Cardiac fibroblast (primary cell): Measurements from ENCODE around the gene TNFRSF11A.
A peak's percentile ranks its signal among the peaks of the same experiment; 100 is the strongest.

ENCODE experiments used
- DNase-seq, 2 donors: peaks; one replicate each; pipeline versions ENCODE4 v3.0.0 to v3.0.0-alpha.2; 2010; ENCODE audit warnings: low read depth in 2 of 2
- H3K4me3 ChIP-seq, 2 donors: replicated peaks in 1 of 2; 1 replicate in 1 of 2; 2 replicates in 1 of 2; pipeline ENCODE4 v1.5.1; 2011; ENCODE audit warnings: low read depth in 2 of 2, low read length in 2 of 2, mild to moderate bottlenecking in 2 of 2, moderate library complexity in 1 of 2
- TF ChIP-seq, protein P1 (sequence below): IDR thresholded peaks from one replicate; pipeline ENCODE4 v1.5.1; 2011; ENCODE audit warnings: low read depth, mild to moderate bottlenecking, low read length, inconsistent platforms

The TNFRSF11A gene

DNA sequence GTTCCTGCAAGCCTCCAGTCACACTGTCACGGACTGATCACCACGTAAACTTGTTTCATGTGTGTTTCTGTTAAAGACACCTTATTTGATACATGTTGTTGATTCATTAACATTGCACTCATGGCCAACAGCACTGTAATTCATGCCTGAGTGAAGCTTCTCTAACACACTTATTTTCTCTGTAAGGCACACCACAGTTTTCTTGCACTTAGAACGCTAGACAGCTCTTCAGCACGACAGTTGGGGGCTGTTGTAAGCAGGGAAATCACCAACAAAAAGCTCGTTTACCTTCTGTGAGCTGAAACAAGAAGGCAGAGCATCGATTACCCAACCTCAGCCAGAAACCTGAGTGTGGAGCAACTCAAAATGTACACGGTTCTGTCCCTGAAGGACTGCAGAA is 28.1 kb downstream of the TNFRSF11A start:
- no peak for DNase-seq
- TF ChIP-seq, protein P1, sequence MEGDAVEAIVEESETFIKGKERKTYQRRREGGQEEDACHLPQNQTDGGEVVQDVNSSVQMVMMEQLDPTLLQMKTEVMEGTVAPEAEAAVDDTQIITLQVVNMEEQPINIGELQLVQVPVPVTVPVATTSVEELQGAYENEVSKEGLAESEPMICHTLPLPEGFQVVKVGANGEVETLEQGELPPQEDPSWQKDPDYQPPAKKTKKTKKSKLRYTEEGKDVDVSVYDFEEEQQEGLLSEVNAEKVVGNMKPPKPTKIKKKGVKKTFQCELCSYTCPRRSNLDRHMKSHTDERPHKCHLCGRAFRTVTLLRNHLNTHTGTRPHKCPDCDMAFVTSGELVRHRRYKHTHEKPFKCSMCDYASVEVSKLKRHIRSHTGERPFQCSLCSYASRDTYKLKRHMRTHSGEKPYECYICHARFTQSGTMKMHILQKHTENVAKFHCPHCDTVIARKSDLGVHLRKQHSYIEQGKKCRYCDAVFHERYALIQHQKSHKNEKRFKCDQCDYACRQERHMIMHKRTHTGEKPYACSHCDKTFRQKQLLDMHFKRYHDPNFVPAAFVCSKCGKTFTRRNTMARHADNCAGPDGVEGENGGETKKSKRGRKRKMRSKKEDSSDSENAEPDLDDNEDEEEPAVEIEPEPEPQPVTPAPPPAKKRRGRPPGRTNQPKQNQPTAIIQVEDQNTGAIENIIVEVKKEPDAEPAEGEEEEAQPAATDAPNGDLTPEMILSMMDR, result no peak
- no peak overlapping the region for H3K4me3 ChIP-seq

DNA sequence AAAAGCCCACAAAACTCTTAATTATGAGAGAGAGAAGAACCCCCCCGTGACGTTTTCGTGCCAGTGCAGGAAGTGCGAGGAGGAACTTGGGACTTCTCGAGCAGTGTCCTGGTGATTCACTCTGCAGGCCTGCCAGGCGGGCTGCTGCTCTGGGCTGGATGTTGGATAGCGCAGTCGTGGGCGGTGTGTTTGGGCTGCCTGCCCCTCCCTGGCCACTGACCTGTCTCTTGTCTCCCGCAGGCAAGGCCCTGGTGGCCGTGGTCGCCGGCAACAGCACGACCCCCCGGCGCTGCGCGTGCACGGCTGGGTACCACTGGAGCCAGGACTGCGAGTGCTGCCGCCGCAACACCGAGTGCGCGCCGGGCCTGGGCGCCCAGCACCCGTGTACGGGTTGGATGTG is 29.0 kb downstream of the TNFRSF11A start:
- TF ChIP-seq, protein P1, result no peak
- H3K4me3 ChIP-seq, result no peak overlapping the region
- no peak for DNase-seq

DNA sequence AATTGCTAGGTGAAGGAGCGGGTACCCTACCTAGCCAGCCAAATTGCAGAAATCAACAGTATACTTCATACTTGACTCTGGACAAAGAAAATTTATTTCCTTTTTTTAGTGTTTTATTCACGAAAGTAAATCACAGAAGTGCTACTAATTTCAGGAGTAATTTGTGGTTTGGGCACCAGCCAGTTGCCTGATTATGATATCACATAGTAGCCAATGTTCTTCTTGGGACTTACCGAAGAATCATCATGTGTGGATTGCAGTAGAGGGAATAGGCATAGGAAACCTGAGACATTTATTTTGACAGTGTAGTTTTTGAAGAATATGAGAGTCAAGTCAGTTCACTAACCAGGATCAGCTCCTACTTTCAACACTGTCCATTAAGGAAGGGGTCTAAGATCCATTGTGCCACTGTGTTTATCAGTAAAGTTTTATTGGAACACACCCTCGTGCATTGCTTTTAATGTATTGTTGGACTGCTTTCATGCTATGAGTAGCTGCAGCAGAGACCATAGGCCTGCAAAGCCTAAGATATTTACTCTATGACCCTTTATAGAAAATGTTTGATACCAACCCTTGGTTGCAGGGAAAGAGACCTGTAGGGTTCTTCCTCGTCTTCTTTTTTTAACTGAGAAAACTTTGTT is 32.1 kb downstream of the TNFRSF11A start:
- TF ChIP-seq, protein P1, result no peak
- H3K4me3 ChIP-seq, result no peak overlapping the region
- no peak for DNase-seq

DNA sequence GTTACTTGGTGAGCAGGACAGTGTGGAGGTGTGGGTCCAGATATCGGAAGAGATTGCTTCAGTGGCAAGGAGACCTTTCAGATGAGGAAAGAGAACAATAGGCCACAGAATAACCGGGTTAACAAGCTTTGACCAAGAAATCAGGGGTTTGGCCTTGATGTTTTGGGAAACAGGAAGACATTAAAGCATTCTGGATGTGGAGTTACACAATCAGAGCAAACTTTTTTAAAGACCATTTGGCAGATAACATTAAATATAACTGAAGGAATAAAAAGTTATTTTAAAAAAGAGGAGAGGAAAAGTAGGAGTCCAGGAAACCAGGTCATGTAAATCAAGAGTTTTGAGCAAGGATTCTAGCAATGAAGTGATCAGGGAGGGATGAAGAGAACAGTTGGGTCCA is 35.7 kb downstream of the TNFRSF11A start:
- TF ChIP-seq, protein P1, result no peak
- peak in 1 of 2 donors; percentile 28 for DNase-seq
- H3K4me3 ChIP-seq, result no peak overlapping the region

DNA sequence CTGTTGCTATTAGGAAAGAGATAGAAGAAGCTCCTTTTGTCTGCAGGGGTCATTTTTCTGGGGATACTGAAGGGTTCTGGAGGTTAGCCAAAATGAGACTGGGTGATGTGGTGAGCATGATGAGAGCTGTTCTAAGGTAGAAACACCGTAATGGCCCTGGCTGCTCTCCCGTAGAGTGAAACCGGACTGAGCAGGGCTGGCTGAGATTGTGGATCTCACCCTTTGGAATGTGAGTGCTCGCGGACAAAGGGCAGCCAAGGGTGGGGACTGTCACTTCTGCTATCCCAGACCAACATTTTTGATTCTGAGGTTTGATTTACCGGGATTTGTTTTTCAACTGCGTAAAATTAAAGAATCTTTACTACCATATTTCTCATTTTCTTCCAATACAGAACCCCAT is 36.2 kb downstream of the TNFRSF11A start:
- TF ChIP-seq, protein P1, result no peak
- DNase-seq, result no peak
- H3K4me3 ChIP-seq, result no peak overlapping the region

DNA sequence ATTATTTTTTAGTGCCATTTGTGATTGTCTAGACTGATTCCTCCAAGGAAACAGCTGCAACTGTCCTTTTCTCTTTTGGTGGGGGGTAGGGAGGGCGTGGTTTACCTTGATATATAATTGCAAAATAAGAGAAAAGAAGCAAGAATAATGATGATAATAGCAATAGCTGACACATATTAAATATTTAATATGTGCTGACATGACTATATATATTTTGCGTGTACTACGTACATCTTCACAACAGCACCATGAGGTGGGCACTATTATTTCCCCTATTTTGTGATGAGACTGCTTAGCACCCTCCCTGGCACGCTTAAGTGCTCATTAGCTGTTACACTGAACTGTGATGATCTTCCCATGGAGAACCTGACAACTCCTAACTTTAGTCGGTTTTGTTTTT is 39.4 kb downstream of the TNFRSF11A start:
- TF ChIP-seq, protein P1, result no peak
- no peak for DNase-seq
- H3K4me3 ChIP-seq, result no peak overlapping the region

DNA sequence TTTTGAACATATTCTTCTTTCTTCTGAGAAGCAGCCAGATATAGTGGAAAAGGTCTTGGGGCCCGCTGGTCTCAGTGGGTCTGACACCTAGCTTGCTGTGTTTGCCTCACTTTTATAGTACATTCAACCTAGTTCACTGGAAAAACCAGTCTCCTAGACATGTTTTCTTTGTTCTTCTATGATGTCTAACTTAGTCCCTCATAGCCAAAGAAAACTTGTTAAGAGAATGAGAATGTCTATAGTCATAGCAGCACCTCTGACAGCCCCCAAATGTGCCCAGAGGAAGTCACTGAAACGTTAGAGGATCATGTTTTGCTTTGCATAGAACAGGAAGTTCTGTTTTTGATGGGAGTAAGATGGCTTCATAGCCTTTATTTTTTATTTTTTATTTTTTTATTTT is 40.3 kb downstream of the TNFRSF11A start:
- TF ChIP-seq, protein P1, result no peak
- H3K4me3 ChIP-seq, result no peak overlapping the region
- DNase-seq, result no peak
